B cell (primary cell): Measurements from ENCODE around the gene MYOM3.

Experiments used
- CTCF ChIP-seq: fragments of 200-600 bp; IDR thresholded peaks from one replicate; pipeline ENCODE4 v1.8.0; 2022; ENCODE audit warnings: antibody characterized with exemption, mild to moderate bottlenecking
- EZH2 ChIP-seq: IDR thresholded peaks from 2 replicates; pipeline ENCODE4 v1.6.1; 2012; ENCODE audit warnings: borderline replicate concordance, low read depth, mild to moderate bottlenecking, moderate library complexity, low read length; ENCODE audit not compliant: insufficient read depth, poor library complexity, severe bottlenecking

- TF ChIP-seq EZH2 (no peak), CTCF (no peak)
Observed at GRCh38 chr1:24055681-24056080, 56.3 kb downstream of the MYOM3 start.
